Measurements from ENCODE around the gene SPPL3. TPM values are rescaled to one million over a fixed set of nuclear protein-coding genes. Genes with fewer than 3 reads are reported as not detected.

Gene SPPL3
- polyA plus RNA-seq, 1 experiment = 13.2 TPM

- DNase-seq (ENCODE audit: low read depth) = no peak
- ChIA-PET POLR2A (no interaction called here), CTCF (interaction anchor here (0.7 to 2.7 kb wide), 10 partner anchors 11 to 251 kb away, joined by 3 to 11 read pairs (median 3); no protein-coding TSS in a partner anchor)
- Histone ChIP-seq H3K27me3 (ENCODE audit: control insufficient read depth, insufficient read depth, low read length) (no peaks in the 10 kb centered on the region), H3K36me3 (ENCODE audit: control insufficient read depth, insufficient read depth, low read length) (peaks cover 27% of the 10 kb centered on the region), H3K4me3 (ENCODE audit: low read depth, low read length) (no peak overlapping the region)
- no peak for TF ChIP-seq CTCF (IDR thresholded peaks at IDR 0.05; ENCODE audit: insufficient read depth, low read depth, low read length)
These were observed 183.7 kb downstream of the SPPL3 start for GRCh38 chr12:120720234-120720986.

- Histone ChIP-seq H3K4me3 (ENCODE audit: low read depth, low read length) (no peak overlapping the region), H3K36me3 (ENCODE audit: control insufficient read depth, insufficient read depth, low read length) (peaks cover 28% of the 10 kb centered on the region), H3K27me3 (ENCODE audit: control insufficient read depth, insufficient read depth, low read length) (no peaks in the 10 kb centered on the region)
- ChIA-PET CTCF (interaction anchor here (0.7 to 2.7 kb wide), 8 partner anchors 10 to 136 kb away, joined by 3 to 11 read pairs (median 3); no protein-coding TSS in a partner anchor), POLR2A (no interaction called here)
- no peak for DNase-seq (ENCODE audit: low read depth)
- no peak for TF ChIP-seq CTCF (IDR thresholded peaks at IDR 0.05; ENCODE audit: insufficient read depth, low read depth, low read length)
These were observed 184.5 kb downstream of the SPPL3 start for GRCh38 chr12:120719496-120720233.

GRCh38 chr12:120719072-120719471 is 185.1 kb downstream of the SPPL3 start:
- peaks cover 28% of the 10 kb centered on the region for H3K36me3 ChIP-seq (ENCODE audit: control insufficient read depth, insufficient read depth, low read length)
- DNase-seq (ENCODE audit: low read depth) = no peak
- H3K27me3 ChIP-seq (ENCODE audit: control insufficient read depth, insufficient read depth, low read length) = no peaks in the 10 kb centered on the region
- no peak overlapping the region for H3K4me3 ChIP-seq (ENCODE audit: low read depth, low read length)
- POLR2A ChIA-PET = no interaction called here
- CTCF ChIA-PET = interaction anchor here (1.0 kb wide), 1 partner anchor 20 kb away, joined by 3 read pairs; no protein-coding TSS in a partner anchor
- no peak for TF ChIP-seq CTCF (IDR thresholded peaks at IDR 0.05; ENCODE audit: insufficient read depth, low read depth, low read length)

GRCh38 chr12:120718055-120718454 is 186.1 kb downstream of the SPPL3 start:
- no peak for DNase-seq (ENCODE audit: low read depth)
- Histone ChIP-seq H3K27me3 (ENCODE audit: control insufficient read depth, insufficient read depth, low read length) (no peaks in the 10 kb centered on the region), H3K4me3 (ENCODE audit: low read depth, low read length) (no peak overlapping the region), H3K36me3 (ENCODE audit: control insufficient read depth, insufficient read depth, low read length) (peaks cover 31% of the 10 kb centered on the region)
- no peak for TF ChIP-seq CTCF (IDR thresholded peaks at IDR 0.05; ENCODE audit: insufficient read depth, low read depth, low read length)
- CTCF ChIA-PET = no interaction called here
- POLR2A ChIA-PET = no interaction called here

GRCh38 chr12:120713861-120714482 is 190.2 kb downstream of the SPPL3 start:
- ChIA-PET POLR2A (interaction anchor here (0.6 kb wide), 1 partner anchor 64 kb away, joined by 5 read pairs; no protein-coding TSS in a partner anchor), CTCF (interaction anchor here (0.6 to 2.3 kb wide), 4 partner anchors 65 to 133 kb away, joined by 3 to 14 read pairs (median 4); partner anchors contain the start of gene POP5)
- Histone ChIP-seq H3K36me3 (ENCODE audit: control insufficient read depth, insufficient read depth, low read length) (peaks cover 15% of the 10 kb centered on the region), H3K4me3 (ENCODE audit: low read depth, low read length) (no peak overlapping the region), H3K27me3 (ENCODE audit: control insufficient read depth, insufficient read depth, low read length) (no peaks in the 10 kb centered on the region)
- TF ChIP-seq CTCF (IDR thresholded peaks at IDR 0.05; ENCODE audit: insufficient read depth, low read depth, low read length) = peak; percentile 86
- no peak for DNase-seq (ENCODE audit: low read depth)

Measured in BJ (cell line).